HG02938 (cell line): ENCODE measurements around the gene TRAF3IP1.
"Not testable (repeated sequence)": the region's sequence is repeated elsewhere in the genome, so short reads cannot be mapped to it uniquely, and the experiment has no call there.

ENCODE experiments used
- ATAC-seq: cut with Tn5 transposase; IDR thresholded peaks from one replicate; pipeline ENCODE4 v1.9.1; 2021; ENCODE audit warnings: mild to moderate bottlenecking, moderate library complexity; ENCODE audit not compliant: unreplicated experiment

The TRAF3IP1 gene

GRCh38 chr2:238337846-238338245 lies 17.5 kb downstream of the TRAF3IP1 start:
- ATAC-seq, result no peak

GRCh38 chr2:238338710-238339394 lies 18.5 kb downstream of the TRAF3IP1 start:
- ATAC-seq, result no peak

GRCh38 chr2:238339395-238339780 lies 19.1 kb downstream of the TRAF3IP1 start:
- ATAC-seq, result no peak

GRCh38 chr2:238339814-238340213 lies 19.5 kb downstream of the TRAF3IP1 start:
- ATAC-seq, result no peak

- no peak for ATAC-seq
Measured at GRCh38 chr2:238341536-238341935, 21.2 kb downstream of the TRAF3IP1 start.

- ATAC-seq, result no peak
Measured at GRCh38 chr2:238344035-238344434, 23.7 kb downstream of the TRAF3IP1 start.

- ATAC-seq, result no peak
Measured at GRCh38 chr2:238344517-238344916, 24.2 kb downstream of the TRAF3IP1 start.

GRCh38 chr2:238345297-238345968 lies 25.1 kb downstream of the TRAF3IP1 start:
- no peak for ATAC-seq

- no peak for ATAC-seq
Measured at GRCh38 chr2:238346544-238346943, 26.2 kb downstream of the TRAF3IP1 start.

- ATAC-seq, result no peak
Measured at GRCh38 chr2:238350150-238350897, 30.0 kb downstream of the TRAF3IP1 start.

- ATAC-seq, result no peak
Measured at GRCh38 chr2:238351315-238351714, 31.0 kb downstream of the TRAF3IP1 start.

GRCh38 chr2:238352361-238352760 lies 32.0 kb downstream of the TRAF3IP1 start:
- no peak for ATAC-seq

GRCh38 chr2:238358769-238359168 lies 38.5 kb downstream of the TRAF3IP1 start:
- no peak for ATAC-seq

- no peak for ATAC-seq
Measured at GRCh38 chr2:238359403-238359802, 39.1 kb downstream of the TRAF3IP1 start.

- no peak for ATAC-seq
Measured at GRCh38 chr2:238361877-238362276, 41.6 kb downstream of the TRAF3IP1 start.

GRCh38 chr2:238362626-238363025 lies 42.3 kb downstream of the TRAF3IP1 start:
- ATAC-seq, result no peak

GRCh38 chr2:238369591-238370040 lies 49.3 kb downstream of the TRAF3IP1 start:
- no peak for ATAC-seq

- no peak for ATAC-seq
Measured at GRCh38 chr2:238370094-238370822, 49.9 kb downstream of the TRAF3IP1 start.

GRCh38 chr2:238370823-238371372 lies 50.6 kb downstream of the TRAF3IP1 start:
- no peak for ATAC-seq

- not testable (repeated sequence) for ATAC-seq
Measured at GRCh38 chr2:238372277-238372676, 52.0 kb downstream of the TRAF3IP1 start.

- no peak for ATAC-seq
Measured at GRCh38 chr2:238376884-238377391, 56.6 kb downstream of the TRAF3IP1 start.
